Neural progenitor cell (in vitro differentiated cells): ENCODE data around the gene UBE2O. TPM values are rescaled to one million over a fixed set of nuclear protein-coding genes. Genes with fewer than 3 reads are reported as not detected.

Experiments
- DNase-seq: peaks from one replicate; pipeline ENCODE4 v3.0.0-alpha.2; 2016; ENCODE audit warnings: low spot score
- H2AFZ ChIP-seq: fragments of 200-600 bp; sonication (generic); replicated peaks from 2 replicates; pipeline ENCODE4 v1.6.1; 2016; ENCODE audit warnings: antibody characterized with exemption
- H3F3A ChIP-seq: fragments of 200-600 bp; sonication (generic); 2 replicates; pipeline ENCODE4 v1.6.1; 2016; ENCODE audit warnings: antibody characterized with exemption, low read depth
- H3K27ac ChIP-seq: fragments of 200-600 bp; sonication (generic); 2 replicates; pipeline ENCODE4 v1.5.1; 2016; ENCODE audit warnings: mild to moderate bottlenecking
- H3K27me3 ChIP-seq: fragments of 200-600 bp; sonication (generic); 2 replicates; pipeline ENCODE4 v1.6.1; 2016; ENCODE audit warnings: mild to moderate bottlenecking, moderate library complexity
- H3K36me3 ChIP-seq: fragments of 200-600 bp; sonication (generic); 2 replicates; pipeline ENCODE4 v1.5.1; 2016
- H3K4me1 ChIP-seq: fragments of 200-600 bp; sonication (generic); 2 replicates; pipeline ENCODE4 v1.6.1; 2016; ENCODE audit warnings: mixed run types
- H3K4me2 ChIP-seq: fragments of 200-600 bp; sonication (generic); 2 replicates; pipeline ENCODE4 v1.6.1; 2016
- H3K4me3 ChIP-seq: fragments of 200-600 bp; sonication (generic); 2 replicates; pipeline ENCODE4 v1.5.1; 2016
- H3K79me2 ChIP-seq: fragments of 200-600 bp; sonication (generic); 2 replicates; pipeline ENCODE4 v1.6.1; 2016; ENCODE audit warnings: low read depth
- H3K9ac ChIP-seq: fragments of 200-600 bp; sonication (generic); 2 replicates; pipeline ENCODE4 v1.6.1; 2016
- H3K9me3 ChIP-seq: fragments of 200-600 bp; sonication (generic); 2 replicates; pipeline ENCODE4 v1.5.1; 2016; ENCODE audit warnings: low read depth
- H4K20me1 ChIP-seq: fragments of 200-600 bp; sonication (generic); 2 replicates; pipeline ENCODE4 v1.6.1; 2016; ENCODE audit warnings: low read depth
- H3K27ac Mint-ChIP-seq: 3 replicates; pipeline ENCODE4 v1.8.0; 2021; ENCODE audit warnings: mixed read lengths
- H3K27me3 Mint-ChIP-seq: 2 replicates; pipeline ENCODE4 v1.8.0; 2022; ENCODE audit warnings: low read depth, mild to moderate bottlenecking, inconsistent platforms, moderate library complexity, mixed read lengths; ENCODE audit not compliant: insufficient read depth
- H3K36me3 Mint-ChIP-seq: 3 replicates; pipeline ENCODE4 v1.8.0; 2021; ENCODE audit warnings: mixed read lengths
- H3K4me1 Mint-ChIP-seq: 3 replicates; pipeline ENCODE4 v1.8.0; 2021; ENCODE audit warnings: mixed read lengths
- H3K4me3 Mint-ChIP-seq: 3 replicates; pipeline ENCODE4 v1.8.0; 2021; ENCODE audit warnings: mild to moderate bottlenecking, moderate library complexity, mixed read lengths
- H3K9me3 Mint-ChIP-seq: 3 replicates; pipeline ENCODE4 v1.8.0; 2020; ENCODE audit warnings: mixed read lengths
- EZH2 ChIP-seq: fragments of 200-600 bp; sonication (generic); IDR thresholded peaks from 2 replicates; pipeline ENCODE4 v1.6.1; 2017; ENCODE audit warnings: antibody characterized with exemption, mild to moderate bottlenecking, moderate library complexity
- EZH2phosphoT487 ChIP-seq: fragments of 200-600 bp; sonication (generic); IDR thresholded peaks from 2 replicates; pipeline ENCODE4 v1.6.1; 2017; ENCODE audit warnings: antibody characterized with exemption
- total RNA-seq: library from RNA; depleted of rRNA; stranded (reverse); fragments of >200 nt; gene quantifications from 2 replicates; pipeline ENCODE4 v1.2.3, GENCODE V29; 2015; ENCODE audit warnings: low replicate concordance
- TF ChIP-seq, protein P1 (sequence below): fragments of 200-600 bp; sonication (generic); IDR thresholded peaks from 2 replicates; pipeline ENCODE4 v1.5.1; 2017; ENCODE audit warnings: antibody characterized with exemption, mild to moderate bottlenecking

Gene UBE2O
- total RNA-seq, 1 donor from 2014 or later, result 20.6 TPM

- TF ChIP-seq EZH2 (no peak), EZH2phosphoT487 (no peak)
- TF ChIP-seq, protein P1, sequence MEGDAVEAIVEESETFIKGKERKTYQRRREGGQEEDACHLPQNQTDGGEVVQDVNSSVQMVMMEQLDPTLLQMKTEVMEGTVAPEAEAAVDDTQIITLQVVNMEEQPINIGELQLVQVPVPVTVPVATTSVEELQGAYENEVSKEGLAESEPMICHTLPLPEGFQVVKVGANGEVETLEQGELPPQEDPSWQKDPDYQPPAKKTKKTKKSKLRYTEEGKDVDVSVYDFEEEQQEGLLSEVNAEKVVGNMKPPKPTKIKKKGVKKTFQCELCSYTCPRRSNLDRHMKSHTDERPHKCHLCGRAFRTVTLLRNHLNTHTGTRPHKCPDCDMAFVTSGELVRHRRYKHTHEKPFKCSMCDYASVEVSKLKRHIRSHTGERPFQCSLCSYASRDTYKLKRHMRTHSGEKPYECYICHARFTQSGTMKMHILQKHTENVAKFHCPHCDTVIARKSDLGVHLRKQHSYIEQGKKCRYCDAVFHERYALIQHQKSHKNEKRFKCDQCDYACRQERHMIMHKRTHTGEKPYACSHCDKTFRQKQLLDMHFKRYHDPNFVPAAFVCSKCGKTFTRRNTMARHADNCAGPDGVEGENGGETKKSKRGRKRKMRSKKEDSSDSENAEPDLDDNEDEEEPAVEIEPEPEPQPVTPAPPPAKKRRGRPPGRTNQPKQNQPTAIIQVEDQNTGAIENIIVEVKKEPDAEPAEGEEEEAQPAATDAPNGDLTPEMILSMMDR, result no peak
- Histone ChIP-seq H3K4me3 (no peak overlapping the region), H3F3A (peaks cover 10% of the 10 kb centered on the region), H2AFZ (no peak overlapping the region), H3K4me1 (peaks cover 21% of the 10 kb centered on the region), H3K27ac (no peak overlapping the region), H3K9ac (no peak overlapping the region), H3K9me3 (no peaks in the 10 kb centered on the region), H3K27me3 (no peaks in the 10 kb centered on the region), H3K36me3 (no peaks in the 10 kb centered on the region), H4K20me1 (peaks cover 97% of the 10 kb centered on the region), H3K79me2 (peaks cover 100% of the 10 kb centered on the region), H3K4me2 (no peak overlapping the region)
- no peak overlapping the region for H3K4me3 Mint-ChIP-seq
- no peak for DNase-seq
- H3K36me3 Mint-ChIP-seq, result peaks cover 7% of the 10 kb centered on the region
- H3K27ac Mint-ChIP-seq, result no peak overlapping the region
- no peaks in the 10 kb centered on the region for H3K9me3 Mint-ChIP-seq
- peaks cover 2% of the 10 kb centered on the region for H3K27me3 Mint-ChIP-seq
- H3K4me1 Mint-ChIP-seq, result peaks cover 62% of the 10 kb centered on the region
Measured at GRCh38 chr17:76440751-76441362, 12.1 kb downstream of the UBE2O start.

- Histone ChIP-seq H3K36me3 (no peaks in the 10 kb centered on the region), H3K4me2 (no peak overlapping the region), H4K20me1 (peaks cover 95% of the 10 kb centered on the region), H3K9ac (no peak overlapping the region), H3K79me2 (peaks cover 99% of the 10 kb centered on the region), H3K27ac (no peak overlapping the region), H3K27me3 (no peaks in the 10 kb centered on the region), H3F3A (peaks cover 10% of the 10 kb centered on the region), H3K9me3 (no peaks in the 10 kb centered on the region), H3K4me1 (peaks cover 11% of the 10 kb centered on the region), H3K4me3 (no peak overlapping the region), H2AFZ (no peak overlapping the region)
- Mint-ChIP-seq H3K27ac (no peak overlapping the region), H3K4me1 (peaks cover 51% of the 10 kb centered on the region), H3K9me3 (no peaks in the 10 kb centered on the region), H3K4me3 (no peak overlapping the region), H3K27me3 (peaks cover 2% of the 10 kb centered on the region), H3K36me3 (peaks cover 11% of the 10 kb centered on the region)
- DNase-seq, result no peak
- TF ChIP-seq EZH2 (no peak), EZH2phosphoT487 (no peak)
- TF ChIP-seq, protein P1, result no peak
Measured at GRCh38 chr17:76439314-76439928, 13.5 kb downstream of the UBE2O start.

DNA sequence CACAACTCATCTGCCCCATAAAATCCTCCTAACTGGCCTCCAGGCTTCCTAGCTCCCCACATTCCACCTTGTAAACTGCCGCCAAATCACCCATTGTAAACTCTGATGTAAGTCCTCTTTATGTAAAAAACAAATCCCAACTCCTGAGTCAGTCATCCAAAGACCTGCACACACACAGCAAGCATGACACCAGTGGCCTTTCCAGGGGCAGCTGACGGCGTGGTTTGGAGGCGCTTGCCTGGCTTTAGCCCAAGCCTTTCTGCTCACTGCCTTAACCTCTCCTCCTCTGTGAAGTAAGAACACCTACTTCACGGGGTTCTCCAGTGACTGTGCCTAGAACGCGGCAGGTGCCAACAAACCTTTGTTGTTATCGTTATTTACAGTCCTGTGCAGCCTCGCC is 14.0 kb downstream of the UBE2O start:
- peaks cover 2% of the 10 kb centered on the region for H3K27me3 Mint-ChIP-seq
- H3K27me3 ChIP-seq, result no peaks in the 10 kb centered on the region
- H3K9me3 Mint-ChIP-seq, result no peaks in the 10 kb centered on the region
- H3K79me2 ChIP-seq, result peaks cover 99% of the 10 kb centered on the region
- peaks cover 47% of the 10 kb centered on the region for H3K4me1 Mint-ChIP-seq
- H4K20me1 ChIP-seq, result peaks cover 95% of the 10 kb centered on the region
- no peak overlapping the region for H3K4me3 Mint-ChIP-seq
- peaks cover 11% of the 10 kb centered on the region for H3K4me1 ChIP-seq
- no peak overlapping the region for H2AFZ ChIP-seq
- no peak for DNase-seq
- peaks cover 10% of the 10 kb centered on the region for H3F3A ChIP-seq
- no peaks in the 10 kb centered on the region for H3K36me3 ChIP-seq
- no peak overlapping the region for H3K27ac Mint-ChIP-seq
- H3K4me3 ChIP-seq, result no peak overlapping the region
- no peaks in the 10 kb centered on the region for H3K9me3 ChIP-seq
- H3K36me3 Mint-ChIP-seq, result peaks cover 16% of the 10 kb centered on the region
- no peak overlapping the region for H3K27ac ChIP-seq
- TF ChIP-seq EZH2 (no peak), EZH2phosphoT487 (no peak)
- TF ChIP-seq, protein P1, result no peak
- no peak overlapping the region for H3K9ac ChIP-seq
- no peak overlapping the region for H3K4me2 ChIP-seq
